Measurements from ENCODE around the gene MRPL39.

GRCh38 chr21:25535849-25536248 lies 71.4 kb downstream of the MRPL39 start:
- TF ChIP-seq TCF4 (CRISPR knock-in tag; IDR thresholded peaks at IDR 0.05; ENCODE audit: borderline replicate concordance), result no peak
- no peak for TF ChIP-seq TOX (CRISPR knock-in tag; IDR thresholded peaks at IDR 0.05; ENCODE audit: borderline replicate concordance)
- TF ChIP-seq ZNF70 (CRISPR knock-in tag; IDR thresholded peaks at IDR 0.05), result no peak
- no peak for TF ChIP-seq SNAI2 (CRISPR knock-in tag; IDR thresholded peaks at IDR 0.05)
- TF ChIP-seq ZFP30 (CRISPR knock-in tag; IDR thresholded peaks at IDR 0.05), result no peak
- no peak for TF ChIP-seq ZNF565 (CRISPR knock-in tag; conservative IDR thresholded peaks at IDR 0.05; ENCODE audit: low read depth)
- TF ChIP-seq GLIS3 (CRISPR knock-in tag; IDR thresholded peaks at IDR 0.05), result no peak
- TF ChIP-seq PPARA (CRISPR knock-in tag; IDR thresholded peaks at IDR 0.05; ENCODE audit: borderline replicate concordance), result no peak
- TF ChIP-seq RARB (CRISPR knock-in tag; IDR thresholded peaks at IDR 0.05), result no peak

Measured in SK-N-SH treated with all-trans-retinoic acid at 6 μM for 48 hours (cell line).